Measurements from ENCODE around the gene CNNM3.
"Not testable (repeated sequence)": the region's sequence is repeated elsewhere in the genome, so short reads cannot be mapped to it uniquely, and the experiment has no call there.

CNNM3 gene

DNA sequence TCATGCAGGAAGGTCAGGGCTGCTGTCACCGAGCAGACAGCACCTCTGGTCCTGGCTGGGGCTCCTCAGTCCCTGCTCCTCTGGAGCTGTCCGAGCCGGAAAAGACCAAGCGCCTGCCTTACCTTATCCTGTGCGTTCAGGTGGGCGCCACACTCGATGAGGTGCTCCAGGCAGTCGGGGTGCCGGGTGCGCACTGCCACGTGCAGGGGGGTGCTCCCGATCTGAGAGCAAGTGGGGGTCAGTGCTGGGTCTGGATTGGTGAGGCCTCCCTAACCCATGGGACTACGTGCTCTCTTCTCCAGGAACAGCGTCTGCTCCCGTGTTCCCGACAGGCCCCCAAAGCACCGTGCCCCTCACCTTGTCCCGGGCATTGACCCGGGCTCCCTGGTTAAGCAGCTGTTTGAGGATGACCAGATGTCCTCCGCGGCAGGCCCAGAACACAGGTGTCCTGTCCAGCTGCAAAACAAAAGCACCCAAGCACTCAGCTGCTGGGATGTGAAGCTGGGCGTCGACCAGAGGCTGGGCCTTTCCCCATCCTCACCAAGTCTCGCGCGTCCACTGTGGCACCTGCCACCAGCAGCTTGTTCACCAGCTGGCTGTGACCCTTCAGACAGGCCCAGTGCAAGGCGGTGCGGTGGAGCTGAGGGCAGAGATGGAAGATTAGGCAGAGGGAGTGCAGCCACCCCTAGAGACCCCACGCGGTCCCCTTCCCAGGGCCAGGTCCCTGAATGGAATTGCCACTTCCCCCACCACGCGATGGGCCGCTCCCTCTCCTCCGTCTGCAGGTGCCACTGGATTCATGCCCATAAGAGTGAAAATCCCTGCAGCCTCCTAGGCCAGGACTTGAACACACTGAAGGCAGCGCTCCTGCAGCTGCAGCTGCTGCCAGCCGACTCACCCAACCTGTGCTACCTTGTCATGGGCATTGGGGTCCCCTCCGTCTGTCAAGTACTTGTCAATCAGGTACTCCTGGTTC, 24.1 kb downstream of the CNNM3 start:
- no peak for DNase-seq (ENCODE audit: low spot score)

DNA sequence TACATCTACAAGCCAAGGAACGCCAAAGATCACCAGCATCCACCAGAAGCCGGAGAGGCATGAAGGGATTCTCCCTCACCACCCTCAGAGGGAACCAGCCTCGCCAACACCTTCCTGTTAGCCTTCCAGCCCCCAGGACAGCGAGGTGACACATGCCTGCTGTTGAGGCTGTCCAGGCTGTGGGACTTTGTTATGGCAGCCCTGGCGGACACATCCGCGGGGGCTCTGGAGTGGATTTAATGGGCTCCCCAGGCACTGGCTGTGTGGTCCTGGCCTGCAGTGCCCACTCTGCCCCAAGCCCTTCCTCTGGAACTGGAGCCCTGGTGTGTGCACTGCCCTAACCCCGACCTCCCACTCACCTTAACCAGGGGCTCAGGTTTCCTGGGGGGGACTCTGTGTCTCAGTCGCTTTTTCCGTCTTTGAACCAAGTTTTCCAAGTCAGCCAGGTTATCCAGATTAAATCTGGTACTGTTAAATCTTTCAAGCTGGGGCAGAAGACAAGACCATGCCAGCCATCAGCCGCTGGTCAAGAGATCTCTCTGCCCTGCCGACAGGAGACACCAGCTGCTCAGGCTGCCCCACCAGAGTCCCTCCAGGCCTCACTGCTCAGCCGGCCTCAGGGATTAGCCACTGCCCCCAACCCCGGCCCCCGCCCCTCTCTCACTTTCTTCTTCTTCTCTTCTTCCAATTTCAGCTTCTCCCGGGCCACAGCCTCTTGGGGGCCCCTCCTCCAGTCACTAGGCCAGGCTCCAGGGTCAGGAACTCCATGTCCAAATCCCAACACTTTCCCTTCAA, 25.8 kb downstream of the CNNM3 start:
- no peak for DNase-seq (ENCODE audit: low spot score)

DNA sequence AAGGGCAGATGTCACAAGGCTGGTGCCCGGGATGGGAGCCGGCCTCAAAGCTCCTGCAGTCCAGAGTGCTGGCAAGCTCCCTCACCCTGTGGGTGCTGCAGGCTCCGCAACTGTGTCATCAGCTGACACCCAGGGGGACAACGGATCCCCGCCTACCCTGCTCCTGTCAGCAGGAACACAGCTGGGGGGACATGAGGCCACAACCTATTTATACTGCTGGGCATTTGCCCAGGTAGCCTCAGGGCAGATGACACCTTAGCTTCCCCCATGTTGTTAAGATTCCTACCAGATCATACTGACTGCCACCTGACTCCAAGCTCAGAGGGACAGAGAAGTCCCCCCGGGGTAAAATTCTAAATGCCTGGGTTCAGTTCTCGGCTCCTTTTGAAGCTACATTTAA, 26.5 kb downstream of the CNNM3 start:
- no peak for DNase-seq (ENCODE audit: low spot score)

DNA sequence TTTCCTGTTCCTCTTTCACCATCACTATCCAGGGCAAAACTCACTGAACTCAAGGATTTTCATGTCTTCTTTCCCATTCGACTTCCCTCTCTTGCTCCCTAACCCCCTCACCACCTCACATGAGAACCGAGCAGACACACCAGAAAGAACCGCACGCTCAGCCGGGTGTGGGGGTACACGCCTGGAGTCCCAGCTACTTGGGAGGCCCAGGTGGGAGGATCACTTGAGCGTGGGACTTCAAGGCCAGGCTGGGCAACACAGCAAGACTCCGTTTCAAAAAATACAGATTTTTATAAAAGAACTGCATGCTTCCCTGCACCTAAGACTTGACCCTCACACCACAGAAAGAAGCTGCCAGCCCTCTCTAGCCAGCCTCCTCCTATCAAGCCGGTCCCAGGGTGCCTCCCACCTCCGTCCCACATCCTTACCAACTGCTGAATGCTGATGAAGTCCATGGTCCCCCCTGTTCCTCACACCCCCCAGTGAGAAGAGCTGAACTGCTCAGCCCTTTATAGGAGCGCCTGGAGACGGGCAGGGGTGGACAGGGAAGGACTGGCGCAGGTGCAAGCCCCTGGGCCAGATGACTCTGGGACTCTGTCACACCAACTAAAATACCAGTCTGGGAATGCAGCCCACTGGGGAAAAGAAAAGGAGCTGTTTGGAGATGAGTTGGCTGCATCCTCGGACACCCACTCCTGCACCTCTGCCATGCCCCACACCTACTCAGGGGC, 27.6 kb downstream of the CNNM3 start, which contains the start of gene ANKRD23:
TSS of gene ANKRD23 (minus strand) at position 484 of the 731 bp plus-strand sequence. CDS start at position 455, 29 bp downstream.
- no peak for DNase-seq (ENCODE audit: low spot score)

DNA sequence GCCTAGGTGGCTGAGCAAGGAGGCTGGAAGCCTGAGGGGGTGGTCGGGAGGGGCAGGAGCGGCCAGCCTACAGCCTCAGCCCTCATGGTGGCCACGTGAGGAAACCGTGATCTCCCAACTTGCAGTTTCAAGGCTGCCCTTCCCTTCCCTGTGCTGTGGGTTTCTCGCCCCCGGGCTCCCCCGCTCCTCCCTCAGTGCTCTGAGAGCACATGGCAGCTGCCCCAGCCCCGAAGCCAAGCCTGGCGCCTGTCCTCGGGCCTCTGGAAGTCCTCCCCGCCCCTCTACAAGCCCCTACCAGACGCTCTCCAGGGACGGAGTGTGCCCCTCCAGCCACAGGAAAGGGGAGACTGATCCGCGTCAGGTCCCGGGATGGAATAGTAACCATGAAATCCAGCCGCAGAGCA, 28.3 kb downstream of the CNNM3 start:
- DNase-seq (ENCODE audit: low spot score), result no peak

DNA sequence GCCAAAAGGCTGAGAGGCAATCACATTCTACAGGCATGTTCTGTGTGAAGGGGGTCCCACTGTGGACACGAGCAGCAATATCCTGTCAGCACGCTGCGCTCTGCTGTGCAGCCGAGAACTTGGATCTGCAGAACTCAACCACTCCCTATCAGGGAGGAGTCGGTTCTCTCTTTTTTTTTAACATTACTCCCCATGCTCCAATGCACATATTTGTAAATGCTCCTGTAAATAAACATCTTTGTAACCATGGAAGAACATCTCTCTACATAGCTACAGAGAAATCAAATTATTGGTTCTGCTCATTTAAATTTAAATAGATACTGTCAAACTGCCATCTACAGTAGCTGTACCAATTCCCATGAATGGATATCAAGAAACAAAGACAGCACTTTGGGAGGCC, 30.8 kb downstream of the CNNM3 start:
- DNase-seq (ENCODE audit: low spot score), result no peak

DNA sequence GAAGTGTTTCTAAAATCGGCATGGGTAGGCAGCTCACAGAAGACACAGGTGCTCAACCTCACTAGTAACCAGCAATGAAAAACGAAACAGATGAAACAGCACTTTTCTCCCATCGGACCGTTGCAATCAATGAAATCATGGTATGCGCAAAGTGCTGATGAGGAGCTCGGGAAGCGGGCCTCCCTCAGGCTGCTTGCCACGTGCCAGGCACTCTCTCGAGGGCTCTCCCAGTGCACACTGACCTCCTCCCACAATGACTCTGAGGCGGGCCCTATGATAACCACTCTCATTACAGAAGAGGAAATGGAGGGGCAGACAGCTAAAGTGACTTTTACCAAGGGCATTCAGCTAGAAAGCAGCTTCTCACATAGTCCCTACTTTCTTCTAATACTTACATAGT, 31.5 kb downstream of the CNNM3 start:
- no peak for DNase-seq (ENCODE audit: low spot score)

DNA sequence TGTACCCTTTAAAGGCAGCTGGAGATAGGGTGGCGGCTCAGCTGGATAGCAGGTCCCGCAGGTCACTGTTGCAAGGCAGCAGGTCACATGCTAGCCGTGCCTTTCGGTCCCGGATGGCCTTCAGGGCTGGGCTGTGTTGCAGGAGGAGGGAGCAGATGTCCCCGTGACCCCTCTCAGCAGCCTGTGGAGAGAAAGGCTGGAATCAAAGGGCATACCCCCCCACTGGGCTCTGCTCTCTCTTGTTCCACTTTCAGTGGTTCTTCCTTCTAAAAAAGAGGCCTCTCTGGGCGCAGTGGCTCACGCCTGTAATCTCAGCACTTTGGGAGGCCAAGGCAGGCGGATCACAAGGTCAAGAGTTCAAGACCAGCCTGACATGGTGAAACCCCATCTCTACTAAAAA, 32.2 kb downstream of the CNNM3 start:
- no peak for DNase-seq (ENCODE audit: low spot score)

DNA sequence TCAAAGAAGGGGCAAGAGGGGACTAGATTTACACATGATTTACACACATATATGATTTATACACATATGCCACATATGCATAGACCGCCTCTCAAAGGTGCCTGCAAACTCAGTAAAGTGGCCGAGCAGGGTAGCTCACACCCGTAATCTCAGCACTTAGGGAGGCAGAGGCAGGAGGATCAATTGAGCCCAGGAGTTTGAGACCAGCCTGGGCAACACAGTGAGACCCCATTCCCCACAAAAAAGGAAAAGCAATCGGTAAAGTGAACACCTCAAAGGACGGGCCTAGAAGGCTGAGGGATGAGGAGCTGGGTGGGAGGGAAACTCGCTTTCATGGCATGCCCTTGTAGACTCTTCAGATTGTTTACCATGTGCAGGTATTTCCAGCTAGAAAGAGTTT, 36.6 kb downstream of the CNNM3 start:
- DNase-seq (ENCODE audit: low spot score), result no peak

DNA sequence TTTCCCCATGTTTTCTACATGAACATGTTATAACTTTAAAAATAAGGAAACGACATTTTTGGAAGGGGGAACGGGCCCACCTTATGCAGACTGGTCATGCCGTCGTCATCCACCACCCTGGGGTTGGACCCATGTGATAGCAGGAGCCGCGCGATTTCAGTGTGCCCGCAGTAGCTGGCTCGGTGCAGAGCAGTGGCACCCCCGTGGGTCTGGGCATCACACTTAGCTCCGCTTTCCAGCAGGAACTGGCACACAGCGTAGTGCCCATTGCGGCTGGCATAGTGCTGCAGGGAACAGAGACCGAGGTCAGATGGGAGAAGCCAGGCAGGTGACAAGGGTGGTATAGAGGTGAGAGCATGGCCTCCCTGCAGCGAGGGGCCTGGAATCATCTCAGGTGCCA, 37.3 kb downstream of the CNNM3 start:
- DNase-seq (ENCODE audit: low spot score), result no peak

DNA sequence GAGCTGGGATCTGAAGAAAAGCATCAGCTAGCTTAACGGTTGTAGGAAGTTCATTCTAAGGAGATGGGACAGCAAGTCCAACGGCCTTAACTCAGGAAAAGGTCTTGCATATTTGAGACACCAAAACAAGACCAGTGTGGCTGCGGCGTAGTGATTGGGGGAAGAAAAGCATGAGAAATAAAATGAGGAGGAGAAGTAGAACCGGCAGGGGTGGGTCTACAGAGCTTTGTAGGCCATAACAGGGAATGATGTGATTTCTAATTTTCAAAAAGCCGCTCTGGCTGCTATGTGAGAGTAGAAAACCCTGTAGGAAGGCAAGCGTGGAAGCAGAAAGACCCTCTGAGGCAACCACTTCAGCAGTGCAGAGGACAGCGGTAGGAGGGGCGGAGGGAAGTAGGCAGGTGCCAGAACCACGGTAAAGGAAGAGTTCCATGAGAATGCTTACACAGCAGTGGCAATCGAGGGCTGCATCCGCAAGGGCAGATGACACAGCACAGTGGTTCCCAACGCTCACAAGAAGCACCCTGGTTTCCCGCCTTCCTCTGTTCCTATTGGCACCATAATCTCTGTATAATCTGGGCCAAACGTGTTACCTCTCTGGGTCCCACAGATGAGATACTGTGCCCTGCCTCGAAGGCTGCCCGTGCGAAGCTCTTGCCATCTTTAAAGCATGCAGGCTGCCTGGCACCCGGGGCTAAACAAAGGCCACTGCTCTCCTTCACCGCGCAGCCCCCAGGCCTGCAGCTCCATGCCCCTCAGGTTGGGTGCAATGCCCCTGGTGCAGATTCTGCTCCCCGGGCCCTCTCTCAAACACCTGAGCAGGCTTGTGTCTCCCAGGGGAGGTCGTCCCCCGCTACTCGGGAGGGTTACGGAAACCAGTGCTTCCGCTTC, 41.0 kb downstream of the CNNM3 start:
- peak; percentile 29 for DNase-seq (ENCODE audit: low spot score)

DNA sequence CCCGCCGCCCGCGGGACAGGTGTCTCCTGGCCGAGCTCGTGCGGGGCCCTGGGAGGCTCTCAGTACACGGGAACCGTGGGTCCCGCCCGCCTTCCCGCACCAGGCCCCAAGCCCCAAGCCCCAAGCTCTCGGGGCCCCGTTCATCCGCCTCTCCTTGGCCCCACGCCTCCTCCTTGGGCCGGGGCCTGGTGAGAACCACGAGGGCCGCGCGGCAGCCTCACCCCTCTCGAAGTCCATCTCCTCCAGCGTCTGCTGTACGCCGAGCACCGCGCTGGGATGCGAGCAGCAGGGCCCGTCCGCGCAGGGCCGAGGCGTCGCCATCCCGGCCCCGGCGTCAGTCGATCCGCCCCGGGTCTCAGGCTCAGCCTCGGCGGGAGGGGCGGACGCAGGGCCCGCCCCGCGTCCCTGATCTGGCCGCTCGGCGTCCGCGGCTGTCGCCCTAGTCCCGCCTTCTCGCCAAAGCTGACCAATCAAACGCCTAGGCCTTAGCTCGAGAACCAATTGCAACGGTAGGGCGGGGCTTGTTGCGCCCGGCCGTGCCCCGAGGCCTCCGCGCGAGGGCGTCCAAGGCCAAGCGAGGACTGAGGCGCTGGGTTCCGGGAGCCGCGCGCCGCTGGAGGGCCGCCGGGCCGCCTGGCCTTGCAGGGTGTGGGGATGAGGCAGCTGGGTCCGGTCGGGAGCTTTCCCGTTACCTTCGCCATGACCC, 41.8 kb downstream of the CNNM3 start, which contains the start of gene ANKRD39:
TSS of gene ANKRD39 (minus strand) at position 350 of the 706 bp plus-strand sequence. CDS start at position 321, 29 bp downstream.
- peak; percentile 99 for DNase-seq (ENCODE audit: low spot score)

DNA sequence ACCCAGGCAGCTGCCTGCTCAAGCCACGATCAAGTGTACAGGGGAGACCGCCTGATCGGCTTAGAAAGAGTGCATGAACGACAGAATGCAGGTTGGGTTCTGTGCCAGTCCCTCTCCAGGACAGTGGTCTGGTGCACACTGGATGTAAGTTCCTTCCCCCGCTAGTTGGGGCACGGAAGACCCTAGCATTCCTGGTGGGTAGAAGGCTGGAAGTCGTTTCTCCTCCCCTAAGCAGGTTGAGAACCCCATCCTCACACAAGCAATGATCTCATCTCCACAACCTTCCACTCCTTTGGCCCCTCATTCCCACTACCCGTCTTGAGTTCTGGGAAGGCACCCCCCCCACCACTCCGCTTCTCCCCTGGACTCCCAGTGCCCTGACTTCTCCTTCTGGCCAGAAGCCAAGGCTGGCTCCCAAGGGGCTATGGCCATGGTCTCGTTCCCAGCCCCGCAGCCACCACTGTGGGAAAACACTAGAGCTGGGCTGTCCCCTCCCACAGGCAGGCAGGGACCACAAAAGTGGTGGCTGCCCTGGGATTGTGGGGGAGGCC, 43.1 kb downstream of the CNNM3 start:
- no peak for DNase-seq (ENCODE audit: low spot score)

DNA sequence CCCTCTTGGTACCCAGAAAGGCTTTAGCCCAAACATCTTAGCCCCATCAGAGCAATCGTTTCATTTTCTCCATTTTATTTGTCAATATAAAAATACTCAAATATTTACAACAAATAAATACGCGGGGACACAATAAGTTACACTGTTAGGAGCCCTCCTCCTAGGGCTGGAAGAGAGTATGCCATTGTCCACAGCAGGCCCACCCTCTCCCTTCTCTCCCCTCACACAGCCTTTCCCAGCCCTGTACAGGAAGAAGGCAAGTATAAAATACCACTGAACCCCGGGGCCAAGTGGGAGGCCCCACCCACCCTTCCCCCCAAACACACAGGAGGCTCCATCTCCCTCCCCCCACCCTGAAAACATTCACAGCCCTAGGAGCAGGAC, 43.6 kb downstream of the CNNM3 start:
- DNase-seq (ENCODE audit: low spot score), result no peak

DNA sequence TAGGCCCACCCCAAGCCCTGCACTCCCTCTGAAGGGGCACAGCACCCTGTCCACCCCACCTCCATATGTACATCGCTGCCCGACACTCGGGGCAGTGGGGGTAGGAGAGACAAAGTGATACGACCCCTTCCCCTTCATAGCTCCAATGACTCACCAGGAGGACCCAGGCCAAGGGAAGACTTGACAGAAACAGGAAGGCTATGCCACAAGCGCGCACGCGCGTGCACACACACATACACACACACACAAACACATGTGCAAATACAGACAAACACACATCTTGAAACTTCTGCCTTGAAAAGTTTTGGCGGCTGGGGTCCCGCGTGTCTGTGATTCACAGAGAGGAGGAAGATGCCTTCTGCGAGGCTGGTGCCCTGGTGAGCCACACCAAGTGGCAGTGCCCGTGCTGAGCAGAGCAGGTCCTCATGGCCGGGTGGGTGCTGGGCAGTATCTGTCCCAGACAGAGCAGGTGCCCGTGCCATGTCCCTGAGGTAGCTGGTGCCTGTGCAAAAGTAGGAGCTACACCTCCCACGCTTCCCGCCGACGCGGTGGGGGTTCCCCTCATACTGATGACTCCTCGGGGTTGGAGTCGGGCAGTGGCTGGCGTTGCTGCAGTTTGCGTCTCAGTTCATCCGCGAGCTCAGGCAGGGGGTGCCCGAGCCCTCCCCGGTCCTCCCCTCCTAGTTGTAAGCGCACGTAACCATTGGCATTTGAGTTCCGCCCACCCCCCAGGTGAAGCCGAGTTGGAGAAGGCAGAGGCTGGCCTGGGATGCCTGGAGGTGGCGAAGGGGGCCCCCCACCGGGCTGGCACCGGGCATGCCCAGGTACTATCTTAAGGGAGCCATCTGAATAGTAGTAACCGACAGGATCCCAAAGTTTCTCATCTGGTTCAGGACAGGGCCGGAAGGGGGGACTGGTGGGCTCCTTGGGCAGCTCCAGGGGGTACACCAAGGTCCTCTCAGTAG, 44.3 kb downstream of the CNNM3 start:
- DNase-seq (ENCODE audit: low spot score), result peak; percentile 21

DNA sequence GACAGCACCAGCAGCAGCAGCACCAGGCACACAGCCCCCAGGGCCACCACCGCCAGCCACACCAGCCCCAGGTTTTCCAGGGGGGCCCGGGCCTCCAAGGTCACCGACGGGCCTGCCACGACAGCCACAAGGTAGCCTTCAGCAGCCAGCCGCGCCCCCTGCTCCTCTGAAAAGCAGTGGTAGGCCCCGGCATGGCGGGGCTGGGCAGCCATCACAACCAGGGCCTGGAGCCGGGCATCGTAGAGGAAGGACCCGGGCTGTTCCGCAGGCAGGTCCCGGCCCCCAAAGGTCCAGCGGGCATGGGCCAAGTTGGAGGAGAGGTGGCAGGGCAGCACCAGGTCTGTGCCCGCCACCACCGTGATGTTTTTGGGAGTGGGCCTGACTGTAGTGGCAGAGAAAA, 45.0 kb downstream of the CNNM3 start:
- DNase-seq (ENCODE audit: low spot score), result no peak

DNA sequence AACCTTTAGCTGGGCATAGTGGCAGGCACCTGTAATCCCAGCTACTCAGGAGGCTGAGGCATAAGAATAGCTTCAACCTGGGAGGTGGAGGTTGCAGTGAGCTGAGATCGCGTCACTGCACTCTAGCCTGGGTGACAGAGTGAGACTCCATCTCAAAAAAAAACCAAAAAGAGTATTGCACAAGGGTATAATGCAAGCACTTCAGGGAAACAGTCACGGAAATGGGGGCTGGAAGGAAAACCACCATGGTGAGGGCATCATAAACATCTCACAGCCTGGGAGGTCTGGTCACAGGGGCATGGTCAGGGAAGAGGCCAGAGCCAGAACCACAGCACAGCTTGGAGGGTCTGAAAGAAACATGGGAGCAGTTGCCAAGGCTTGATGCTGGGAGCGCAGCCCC, 47.0 kb downstream of the CNNM3 start:
- not testable (repeated sequence) for DNase-seq (ENCODE audit: low spot score)

DNA sequence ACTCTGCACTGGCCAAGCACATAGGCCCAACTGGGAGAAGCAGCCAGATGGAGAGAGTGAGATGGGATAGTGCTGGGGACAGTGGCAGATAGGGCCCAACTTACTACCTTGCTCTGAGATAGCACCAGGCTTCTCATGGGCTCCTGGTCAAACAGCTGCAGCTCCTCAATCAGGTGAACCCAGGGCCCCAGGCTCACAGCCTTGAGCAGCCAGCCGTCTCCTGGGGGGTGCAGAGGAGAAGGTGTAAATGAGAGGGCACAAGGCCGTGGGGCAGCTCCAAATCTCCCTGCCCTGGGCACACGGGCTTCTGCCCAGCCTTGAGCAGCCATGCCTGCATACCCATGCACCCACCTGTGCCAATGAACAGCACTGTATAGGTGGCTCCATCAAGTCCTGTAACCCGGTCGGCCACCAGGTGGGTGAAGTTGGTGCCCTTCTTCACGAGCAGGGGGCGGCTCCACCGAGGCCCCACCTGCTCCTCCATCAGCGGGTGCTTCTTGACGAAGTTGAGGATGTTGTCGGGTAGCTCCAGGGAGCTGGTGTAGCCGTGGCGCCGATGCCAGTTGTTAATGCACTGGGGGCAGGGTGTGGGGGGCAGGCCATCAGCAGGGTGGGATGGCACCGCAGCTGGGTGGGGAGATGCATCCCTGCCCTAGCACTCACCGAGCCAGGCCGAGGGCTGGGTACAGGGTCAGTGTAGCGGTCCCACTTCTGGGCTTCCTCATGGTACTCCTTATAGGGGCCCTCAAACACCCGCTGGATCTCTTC, 47.7 kb downstream of the CNNM3 start:
- no peak for DNase-seq (ENCODE audit: low spot score)

All from CD4-positive, alpha-beta T cell treated with Interleukin-2 at 100 ng/mL for 4 hours (primary cell).